Endothelial cell (in vitro differentiated cells): ENCODE results near the gene HNRNPDL. TPM values are rescaled to one million over a fixed set of nuclear protein-coding genes. Genes with fewer than 3 reads are reported as not detected.
A peak's percentile ranks its signal among the peaks of the same experiment; 100 is the strongest.

Experiments
- DNase-seq: peaks from one replicate; pipeline ENCODE4 v3.0.0; 2021; ENCODE audit warnings: low spot score
- H3K27ac Mint-ChIP-seq: one replicate; pipeline ENCODE4 v1.8.0; 2021; ENCODE audit warnings: mixed read lengths, inconsistent platforms; ENCODE audit not compliant: unreplicated experiment
- H3K27me3 Mint-ChIP-seq: one replicate; pipeline ENCODE4 v1.8.0; 2021; ENCODE audit warnings: mild to moderate bottlenecking, moderate library complexity, mixed read lengths, inconsistent platforms; ENCODE audit not compliant: unreplicated experiment
- H3K36me3 Mint-ChIP-seq: one replicate; pipeline ENCODE4 v1.8.0; 2021; ENCODE audit warnings: mild to moderate bottlenecking, low read depth, mixed read lengths, inconsistent platforms; ENCODE audit not compliant: unreplicated experiment
- H3K4me1 Mint-ChIP-seq: one replicate; pipeline ENCODE4 v1.8.0; 2021; ENCODE audit warnings: mild to moderate bottlenecking, mixed read lengths, inconsistent platforms; ENCODE audit not compliant: unreplicated experiment
- H3K4me3 Mint-ChIP-seq: one replicate; pipeline ENCODE4 v1.8.0; 2021; ENCODE audit warnings: mild to moderate bottlenecking, mixed read lengths, inconsistent platforms; ENCODE audit not compliant: unreplicated experiment
- H3K9me3 Mint-ChIP-seq: one replicate; pipeline ENCODE4 v1.8.0; 2021; ENCODE audit warnings: mixed read lengths, inconsistent platforms; ENCODE audit not compliant: unreplicated experiment
- CTCF ChIP-seq: fragments of 200-600 bp; sonication (generic); IDR thresholded peaks from one replicate; pipeline ENCODE4 v1.5.0; 2021; ENCODE audit warnings: antibody characterized with exemption; ENCODE audit not compliant: unreplicated experiment
- total RNA-seq: library from RNA; stranded (reverse); fragmentation: NEBNext Ultra II Directional; extraction: Animal tissue kit (Norgen Biotek cat#: 25700); gene quantifications from one replicate; pipeline ENCODE4 v1.2.1, GENCODE V29; 2021; ENCODE audit not compliant: unreplicated experiment

Gene HNRNPDL
- total RNA-seq, 1 donor from 2014 or later, result 374 TPM

GRCh38 chr4:82428969-82429727 lies 1.1 kb downstream of the HNRNPDL start:
- no peaks in the 10 kb centered on the region for H3K9me3 Mint-ChIP-seq
- peak; percentile 99 for TF ChIP-seq CTCF
- H3K27me3 Mint-ChIP-seq, result peaks cover 22% of the 10 kb centered on the region
- H3K4me3 Mint-ChIP-seq, result peak overlapping the region; percentile 99
- H3K36me3 Mint-ChIP-seq, result peaks cover 45% of the 10 kb centered on the region
- H3K27ac Mint-ChIP-seq, result peak overlapping the region; percentile 98
- peaks cover 48% of the 10 kb centered on the region for H3K4me1 Mint-ChIP-seq
- DNase-seq, result peak; percentile 98

GRCh38 chr4:82428526-82428968 lies 1.7 kb downstream of the HNRNPDL start:
- peaks cover 22% of the 10 kb centered on the region for H3K27me3 Mint-ChIP-seq
- H3K4me3 Mint-ChIP-seq, result peak overlapping the region; percentile 99
- H3K36me3 Mint-ChIP-seq, result peaks cover 48% of the 10 kb centered on the region
- TF ChIP-seq CTCF, result no peak
- H3K9me3 Mint-ChIP-seq, result no peaks in the 10 kb centered on the region
- peak overlapping the region; percentile 92 for H3K27ac Mint-ChIP-seq
- no peak for DNase-seq
- peaks cover 43% of the 10 kb centered on the region for H3K4me1 Mint-ChIP-seq

GRCh38 chr4:82425478-82425877 lies 4.8 kb downstream of the HNRNPDL start:
- Mint-ChIP-seq H3K4me1 (peaks cover 33% of the 10 kb centered on the region), H3K9me3 (no peaks in the 10 kb centered on the region), H3K27ac (no peak overlapping the region), H3K4me3 (peak overlapping the region; percentile 10), H3K27me3 (peaks cover 12% of the 10 kb centered on the region), H3K36me3 (peaks cover 55% of the 10 kb centered on the region)
- no peak for DNase-seq
- TF ChIP-seq CTCF, result no peak

- Mint-ChIP-seq H3K4me3 (peak overlapping the region; percentile 70), H3K36me3 (peaks cover 52% of the 10 kb centered on the region), H3K4me1 (peaks cover 31% of the 10 kb centered on the region), H3K27me3 (peaks cover 4% of the 10 kb centered on the region), H3K27ac (no peak overlapping the region), H3K9me3 (no peaks in the 10 kb centered on the region)
- no peak for DNase-seq
- no peak for TF ChIP-seq CTCF
Observed at GRCh38 chr4:82423245-82424054, 6.8 kb downstream of the HNRNPDL start.

GRCh38 chr4:82422616-82423015 lies 7.6 kb downstream of the HNRNPDL start:
- peaks cover 43% of the 10 kb centered on the region for H3K36me3 Mint-ChIP-seq
- H3K27ac Mint-ChIP-seq, result no peak overlapping the region
- no peak for TF ChIP-seq CTCF
- H3K4me1 Mint-ChIP-seq, result peaks cover 22% of the 10 kb centered on the region
- H3K27me3 Mint-ChIP-seq, result no peaks in the 10 kb centered on the region
- no peaks in the 10 kb centered on the region for H3K9me3 Mint-ChIP-seq
- DNase-seq, result no peak
- H3K4me3 Mint-ChIP-seq, result peak overlapping the region; percentile 13
